CD4-positive, alpha-beta T cell treated with Interleukin-15 for 1 hour (primary cell): ENCODE data around the gene ZNF629.

ENCODE experiments used
- DNase-seq: peaks from one replicate; pipeline ENCODE4 v3.0.0-alpha.2; 2020

Gene ZNF629

GRCh38 chr16:30766206-30766932 lies 20.6 kb downstream of the ZNF629 start:
- DNase-seq: no peak

DNA sequence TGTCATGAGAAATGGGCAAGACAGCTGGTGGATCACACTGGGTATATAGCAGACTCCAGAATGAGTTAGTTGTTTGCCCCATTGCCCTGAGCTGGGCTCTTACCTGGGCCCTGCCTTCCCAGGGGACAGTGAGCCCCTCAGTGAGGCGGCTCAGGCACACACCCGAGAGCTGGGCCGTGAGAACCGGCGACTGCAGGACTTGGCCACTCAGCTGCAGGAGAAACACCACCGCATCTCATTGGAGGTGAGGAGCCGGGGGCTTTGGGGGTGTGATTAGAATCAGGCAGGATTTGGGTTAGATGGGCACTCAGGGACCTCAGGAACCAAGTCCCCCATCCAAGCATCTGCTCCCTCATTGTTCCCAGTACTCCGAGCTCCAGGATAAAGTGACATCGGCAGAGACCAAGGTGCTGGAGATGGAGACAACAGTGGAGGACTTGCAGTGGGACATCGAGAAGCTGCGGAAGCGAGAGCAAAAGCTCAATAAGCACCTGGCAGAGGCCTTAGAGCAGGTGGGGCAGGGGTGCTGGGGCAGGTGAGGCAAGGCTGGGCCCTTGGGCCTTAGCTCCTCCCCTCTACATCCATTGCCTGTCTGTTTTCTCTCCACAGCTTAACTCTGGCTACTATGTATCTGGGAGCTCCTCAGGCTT lies 22.1 kb downstream of the ZNF629 start:
- no peak for DNase-seq

DNA sequence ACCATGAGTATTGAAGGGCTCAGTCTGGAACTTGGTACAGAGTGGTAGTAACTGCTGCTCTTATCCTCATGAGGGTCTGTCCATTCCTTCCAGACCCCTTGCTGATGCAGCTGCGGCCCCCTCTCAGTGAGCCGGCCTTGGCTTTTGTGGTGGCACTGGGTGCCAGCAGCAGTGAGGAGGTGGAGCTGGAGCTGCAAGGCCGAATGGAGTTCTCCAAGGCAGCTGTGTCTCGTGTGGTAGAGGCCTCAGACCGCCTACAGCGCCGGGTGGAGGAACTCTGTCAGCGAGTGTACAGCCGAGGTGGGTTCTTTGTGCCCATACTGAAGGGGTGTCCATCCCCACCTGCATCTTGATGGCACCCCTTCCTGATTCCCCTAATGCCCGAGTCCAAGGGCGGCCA lies 22.9 kb downstream of the ZNF629 start:
- no peak for DNase-seq

GRCh38 chr16:30762991-30763725 lies 23.8 kb downstream of the ZNF629 start:
- DNase-seq: no peak

DNA sequence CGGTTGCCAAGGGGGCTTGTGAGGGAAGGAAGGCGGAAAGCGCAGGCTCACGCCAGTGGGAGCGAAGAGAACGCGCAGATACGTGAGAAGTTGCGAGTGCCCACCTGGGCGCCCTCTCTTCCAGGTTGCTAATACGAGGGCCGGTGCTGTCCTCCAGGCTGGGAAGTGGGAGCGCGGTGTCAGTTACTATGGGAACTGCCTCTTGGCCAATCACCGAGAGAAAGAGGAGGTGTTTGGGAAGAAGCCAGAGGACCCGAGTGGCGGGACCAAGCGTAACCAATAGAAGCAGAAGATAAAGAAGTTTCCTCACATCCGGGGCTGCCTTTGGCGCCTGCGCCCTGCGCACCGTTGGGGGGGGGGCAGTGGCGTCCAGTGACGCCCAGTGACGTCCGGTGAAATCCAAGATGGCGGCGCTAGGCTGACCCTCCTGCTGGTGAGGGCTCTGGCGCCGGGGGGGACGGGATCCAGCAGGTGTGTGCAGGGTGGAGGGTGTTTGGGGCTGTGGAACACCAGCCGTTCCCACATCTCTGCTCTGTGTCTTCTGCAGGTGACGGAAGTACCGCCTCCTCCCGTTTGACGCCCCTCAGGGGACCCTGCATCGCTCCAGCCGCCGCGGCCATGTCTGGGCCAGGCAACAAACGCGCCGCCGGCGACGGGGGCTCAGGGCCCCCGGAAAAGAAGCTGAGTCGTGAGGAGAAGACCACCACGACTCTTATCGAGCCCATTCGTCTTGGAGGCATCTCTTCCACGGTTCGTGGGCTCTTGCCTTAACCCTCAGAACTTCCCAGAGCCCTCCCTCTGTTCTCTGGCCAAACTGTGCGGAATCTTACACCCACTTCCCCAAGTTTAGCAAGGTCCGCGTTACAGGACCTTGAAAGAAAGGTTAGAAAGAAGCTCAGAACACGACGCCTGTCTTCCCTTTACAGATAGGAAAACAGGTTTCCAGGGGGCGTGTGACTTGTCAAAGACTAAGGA lies 24.8 kb downstream of the ZNF629 start, which contains the start of the genes CFAP119 and RNF40:
Gene CFAP119 (minus strand): TSS at position 135 of the 975 bp plus-strand sequence. CDS start 314 bp downstream, outside the sequence.
Gene RNF40 (plus strand): TSS at position 395 of the 975 bp plus-strand sequence. CDS start 224 bp downstream, at position 619.
- peak; percentile 93 for DNase-seq

GRCh38 chr16:30761427-30761927 lies 25.5 kb downstream of the ZNF629 start:
- DNase-seq: peak; percentile 36

DNA sequence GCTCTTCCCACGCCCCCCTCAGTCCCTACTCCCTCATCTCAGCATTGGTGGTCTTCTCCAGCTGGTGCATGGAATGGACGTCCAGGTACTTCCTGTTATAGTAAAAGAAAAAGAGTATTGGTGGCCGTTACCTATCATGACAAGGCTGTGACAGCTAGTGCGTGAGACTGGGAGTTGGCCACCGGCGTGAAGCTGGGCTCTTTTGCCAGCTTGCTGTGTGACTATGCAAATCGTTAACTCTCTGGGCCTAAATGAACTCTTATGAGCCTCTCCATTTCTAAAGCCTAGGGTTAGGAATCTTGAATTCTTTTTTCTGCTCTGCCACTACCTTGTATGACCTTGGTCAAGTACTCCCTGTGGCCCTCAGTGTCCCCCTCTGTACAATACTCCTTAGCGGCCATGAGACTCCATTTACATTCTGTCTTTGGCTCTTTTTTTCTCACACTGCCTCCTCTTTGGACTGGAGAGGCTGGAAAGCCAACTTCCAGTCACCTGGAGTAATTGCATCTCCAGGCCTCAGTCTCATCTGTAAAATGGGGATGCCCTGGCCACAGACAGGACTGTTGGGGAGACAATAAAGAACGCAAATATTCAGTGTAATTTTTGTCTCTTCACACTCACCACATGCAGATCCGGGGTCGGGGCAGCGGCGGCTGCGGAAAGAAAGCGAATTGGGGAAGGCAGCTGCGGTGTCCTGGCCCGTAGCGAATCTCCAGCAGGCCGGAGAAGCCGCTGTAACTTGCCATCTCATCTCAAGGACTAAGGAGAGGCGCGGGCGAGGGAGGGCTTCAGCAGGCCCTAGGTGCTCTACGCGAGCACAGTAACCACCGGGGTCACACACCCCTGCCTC lies 26.2 kb downstream of the ZNF629 start:
- DNase-seq: no peak

DNA sequence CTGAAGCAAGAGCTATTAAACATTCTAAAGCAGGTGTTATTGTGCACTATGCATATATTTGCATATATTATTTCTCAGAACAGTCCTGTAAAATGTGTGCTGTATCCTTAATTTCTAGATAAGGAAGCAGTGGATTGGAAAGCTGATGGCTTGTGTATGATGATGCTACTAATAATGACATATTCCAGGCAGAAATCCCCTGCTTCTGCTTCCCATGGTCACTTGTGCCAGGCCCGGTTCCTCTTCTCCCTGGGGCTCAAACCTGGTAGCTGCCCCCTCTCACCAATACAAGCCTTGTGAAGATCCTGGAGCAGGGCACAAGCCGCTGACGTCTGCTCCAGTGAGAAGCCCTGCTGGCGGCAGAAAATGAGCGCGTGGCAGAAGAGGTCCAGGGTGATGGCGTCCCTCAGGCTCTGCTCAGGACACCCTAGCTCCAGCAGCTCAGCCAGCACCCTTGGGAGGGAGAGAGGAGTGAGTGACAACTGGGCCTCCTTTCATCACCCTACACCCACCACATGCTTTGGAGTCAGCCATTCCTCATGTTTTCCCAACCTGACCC lies 26.9 kb downstream of the ZNF629 start:
- no peak for DNase-seq

DNA sequence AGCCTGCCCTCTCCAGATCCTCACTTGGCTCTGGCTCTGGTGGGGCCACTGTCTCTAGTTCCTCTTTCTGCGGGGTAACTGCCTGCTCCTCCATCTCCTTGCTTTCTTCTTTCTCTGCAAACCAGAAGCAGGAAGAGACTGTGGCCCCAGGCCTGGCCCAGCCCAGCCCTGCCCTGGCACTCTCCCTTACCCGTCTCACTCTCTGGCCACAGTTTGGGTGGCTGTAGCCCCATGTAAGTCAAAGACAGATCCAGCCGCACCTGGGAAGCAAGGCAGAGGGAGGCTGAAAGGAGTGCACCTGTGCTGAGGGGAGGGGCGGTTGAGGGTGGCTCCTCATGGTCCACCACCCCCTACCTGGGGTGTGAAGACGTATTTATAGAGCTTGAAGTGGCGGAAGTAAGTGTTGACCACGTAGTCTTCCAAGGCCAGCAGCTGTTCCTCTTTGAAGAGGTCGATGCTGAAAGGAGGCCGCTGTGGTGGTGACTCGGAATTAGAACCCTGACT lies 28.0 kb downstream of the ZNF629 start:
- DNase-seq: peak; percentile 33

DNA sequence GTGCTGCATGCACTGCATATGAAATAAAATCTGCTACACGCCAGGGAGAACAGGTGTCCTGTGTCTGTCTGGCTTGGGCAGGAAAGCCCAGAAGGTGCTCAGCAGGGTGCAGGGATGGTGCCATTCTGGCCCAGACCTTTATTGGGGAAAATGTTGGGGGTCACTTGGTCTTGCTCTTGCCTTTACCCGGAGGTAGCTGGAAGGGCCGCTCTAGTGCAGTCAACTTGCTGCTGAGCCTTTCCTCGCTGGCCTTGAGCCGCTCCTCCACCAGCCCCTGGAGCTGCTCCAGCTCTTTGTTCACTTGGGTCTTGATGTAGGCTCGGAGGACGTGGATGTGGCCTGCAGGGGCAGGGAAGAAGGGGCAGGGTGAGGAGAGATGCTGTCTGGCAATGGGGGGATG lies 29.7 kb downstream of the ZNF629 start:
- no peak for DNase-seq

DNA sequence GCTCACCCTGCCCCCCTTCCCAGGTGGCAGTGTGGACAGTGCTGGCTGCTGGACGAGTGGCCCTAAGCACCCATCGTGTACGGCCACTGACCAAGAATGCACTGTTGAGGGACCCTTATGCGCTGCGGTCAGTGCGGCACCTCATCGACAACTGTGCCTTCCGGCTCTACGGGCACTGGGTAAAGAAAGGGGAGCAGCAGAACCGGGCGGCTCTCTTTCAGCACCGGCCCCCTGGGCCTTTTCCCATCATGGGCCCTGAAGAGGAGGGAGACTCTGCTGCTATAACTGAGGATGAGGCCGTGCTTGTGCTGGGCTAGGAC lies 30.3 kb downstream of the ZNF629 start:
- no peak for DNase-seq

DNA sequence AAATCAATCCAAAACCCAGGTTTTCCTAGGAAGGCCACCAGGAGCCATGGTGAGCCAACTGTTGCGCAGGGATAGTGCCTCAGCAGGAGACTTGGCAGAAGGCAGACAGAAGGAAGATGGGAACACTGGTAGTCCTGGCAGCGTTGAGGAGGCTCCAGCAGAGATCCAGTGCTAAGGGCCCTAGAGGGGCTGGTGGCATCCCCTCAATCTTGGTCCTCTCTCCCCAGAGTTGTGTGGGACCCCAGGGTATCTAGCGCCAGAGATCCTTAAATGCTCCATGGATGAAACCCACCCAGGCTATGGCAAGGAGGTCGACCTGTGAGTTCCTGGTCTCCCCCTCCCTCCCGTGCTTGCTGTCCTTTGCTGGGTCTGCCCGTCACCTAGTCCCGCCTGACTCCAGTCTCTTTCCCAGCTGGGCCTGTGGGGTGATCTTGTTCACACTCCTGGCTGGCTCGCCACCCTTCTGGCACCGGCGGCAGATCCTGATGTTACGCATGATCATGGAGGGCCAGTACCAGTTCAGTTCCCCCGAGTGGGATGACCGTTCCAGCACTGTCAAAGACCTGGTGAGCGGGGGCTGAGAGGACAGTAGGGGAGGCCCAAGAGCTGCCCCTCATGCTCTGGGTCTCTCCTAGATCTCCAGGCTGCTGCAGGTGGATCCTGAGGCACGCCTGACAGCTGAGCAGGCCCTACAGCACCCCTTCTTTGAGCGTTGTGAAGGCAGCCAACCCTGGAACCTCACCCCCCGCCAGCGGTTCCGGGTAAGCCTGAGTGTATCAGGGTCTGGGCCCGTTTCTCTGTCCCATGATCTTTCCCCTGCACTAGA lies 30.8 kb downstream of the ZNF629 start:
- DNase-seq: no peak

DNA sequence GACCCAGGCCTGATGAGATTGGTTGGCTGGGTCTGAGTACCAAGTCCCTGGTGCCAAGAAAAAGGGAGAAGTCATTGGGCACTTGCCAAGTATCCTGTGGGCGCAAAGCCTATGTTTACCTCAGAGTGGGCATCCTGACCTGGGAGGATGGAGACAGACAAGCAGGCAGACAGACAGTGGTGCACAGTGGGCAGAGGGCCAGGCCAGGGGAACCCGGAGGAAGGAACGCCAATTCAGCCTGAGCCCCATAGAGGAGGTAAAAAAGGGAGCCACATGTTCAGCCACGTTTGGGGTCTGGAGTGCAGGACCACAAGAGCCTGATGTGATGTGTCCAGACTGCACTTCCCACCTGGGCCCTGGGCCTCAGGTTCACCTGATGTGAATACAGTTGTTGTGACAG lies 33.4 kb downstream of the ZNF629 start:
- no peak for DNase-seq

DNA sequence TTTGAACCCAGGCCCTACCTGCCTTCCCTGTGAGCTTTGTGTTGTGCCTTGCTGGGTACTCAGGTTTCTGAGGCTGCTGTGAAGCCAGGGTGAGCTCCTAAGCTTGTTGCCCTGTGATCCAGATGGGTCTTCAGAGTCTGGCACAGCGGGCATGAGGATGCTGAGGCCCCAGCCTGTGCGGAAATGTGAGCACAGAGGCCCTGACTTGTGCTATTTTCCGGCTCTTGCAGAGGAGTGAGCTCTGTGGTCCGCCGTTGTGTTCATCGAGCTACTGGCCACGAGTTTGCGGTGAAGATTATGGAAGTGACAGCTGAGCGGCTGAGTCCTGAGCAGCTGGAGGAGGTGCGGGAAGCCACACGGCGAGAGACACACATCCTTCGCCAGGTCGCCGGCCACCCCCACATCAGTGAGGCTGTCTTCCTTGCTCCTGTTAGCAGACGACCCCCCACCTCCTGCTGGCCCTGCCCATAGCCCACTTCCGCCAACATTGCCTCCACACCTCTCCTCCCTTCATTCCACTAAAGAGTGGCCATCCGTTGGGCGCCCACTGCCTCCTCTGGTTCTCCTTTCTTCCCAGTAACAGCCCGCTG lies 36.0 kb downstream of the ZNF629 start:
- DNase-seq: no peak

DNA sequence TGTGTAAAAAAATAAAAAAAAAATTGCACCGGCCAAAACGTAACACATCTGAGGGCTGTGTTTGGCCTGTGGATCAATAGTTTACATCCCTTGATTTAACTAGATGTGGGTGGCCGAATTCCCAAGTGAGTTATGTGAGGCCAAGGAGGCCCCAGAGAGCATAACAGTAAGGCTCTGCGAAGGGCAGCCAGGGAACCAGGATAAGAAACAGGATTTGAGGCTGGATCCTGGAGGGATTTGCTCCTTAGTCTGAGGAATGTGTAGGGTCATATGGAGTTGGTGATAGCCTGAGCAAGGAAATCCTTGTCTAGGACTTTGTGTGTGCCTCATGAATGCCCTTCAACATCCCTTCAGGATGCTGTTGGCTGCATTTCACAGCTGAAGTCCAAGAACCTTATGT lies 36.8 kb downstream of the ZNF629 start:
- no peak for DNase-seq

DNA sequence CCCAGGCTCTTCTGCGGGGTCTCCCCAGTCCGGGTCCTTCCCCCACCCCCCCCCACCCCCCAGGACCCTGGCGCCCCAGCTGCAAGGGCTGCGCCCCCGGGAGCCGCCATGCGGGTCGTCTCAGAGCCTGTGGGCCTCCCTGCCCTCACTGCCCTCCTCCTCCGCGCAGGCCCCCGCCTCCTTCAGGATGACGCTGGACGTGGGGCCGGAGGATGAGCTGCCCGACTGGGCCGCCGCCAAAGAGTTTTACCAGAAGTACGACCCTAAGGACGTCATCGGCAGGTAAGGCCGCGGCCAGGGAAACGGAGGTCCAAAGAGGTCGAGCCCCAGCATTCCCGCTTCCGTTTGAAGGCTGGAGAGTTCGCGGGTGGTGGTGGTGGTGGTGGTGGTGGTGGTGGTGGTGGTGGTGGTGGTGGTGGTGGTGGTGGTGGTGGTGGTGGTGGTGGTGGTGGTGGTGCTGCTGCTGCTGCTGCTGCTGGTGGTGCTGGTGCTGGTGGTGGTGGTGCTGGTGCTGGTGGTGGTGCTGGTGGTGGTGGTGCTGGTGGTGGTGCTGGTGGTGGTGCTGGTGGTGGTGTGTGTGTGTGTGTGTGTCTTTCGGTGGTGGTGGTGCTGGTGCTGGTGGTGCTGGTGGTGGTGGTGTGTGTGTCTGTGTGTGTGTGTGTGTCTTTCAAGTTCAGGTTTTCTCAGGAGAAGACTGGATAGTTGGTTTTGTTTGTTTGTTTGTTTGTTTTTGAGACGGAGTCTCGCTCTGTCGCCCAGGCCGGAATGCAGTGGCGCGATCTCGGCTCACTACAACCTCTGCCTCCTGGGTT lies 38.2 kb downstream of the ZNF629 start:
- DNase-seq: no peak

DNA sequence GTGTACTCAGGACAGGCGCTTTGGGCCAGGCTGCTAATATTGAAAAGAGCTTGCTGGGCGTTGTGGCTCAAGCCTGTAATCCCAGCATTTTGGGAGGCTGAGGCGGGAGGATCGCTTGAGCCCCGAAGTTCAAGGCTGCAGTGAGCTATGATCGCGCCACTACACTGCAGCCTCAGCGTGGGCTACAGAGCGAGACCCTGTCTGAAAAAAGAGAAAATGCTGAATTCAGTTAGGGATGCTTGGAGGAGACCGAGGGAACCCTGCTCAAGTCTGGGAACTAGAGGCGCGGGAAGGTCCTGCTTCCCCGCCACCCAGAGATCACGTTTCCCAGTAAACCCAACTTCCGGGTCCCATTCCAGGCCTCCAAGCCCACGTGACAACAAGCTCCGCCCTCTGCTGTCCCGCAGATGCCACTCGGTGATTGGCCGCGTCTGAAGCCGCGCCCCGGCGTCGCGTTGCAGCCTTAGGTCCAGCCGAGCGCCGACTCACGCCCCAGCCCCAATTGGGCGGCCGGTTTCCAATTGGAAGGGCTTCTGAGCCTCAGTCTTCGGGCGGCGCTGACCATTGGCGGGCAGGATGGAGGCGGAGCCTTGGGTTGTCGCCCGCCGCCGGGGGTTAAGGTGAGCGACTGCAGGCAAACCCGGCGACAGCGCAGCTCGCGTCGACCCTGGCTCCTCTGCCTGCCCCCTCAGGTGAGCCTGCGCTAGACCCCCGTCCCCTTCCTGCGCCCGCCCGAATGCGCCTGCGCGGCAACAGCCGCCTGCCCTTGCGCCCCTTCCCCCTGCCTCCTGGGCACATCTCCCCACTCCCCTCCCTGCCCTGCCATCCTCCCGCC lies 39.0 kb downstream of the ZNF629 start, which contains the start of gene PHKG2:
Gene PHKG2 (plus strand): TSS at position 627 of the 835 bp plus-strand sequence. CDS start 396 bp downstream, outside the sequence.
- peak; percentile 97 for DNase-seq

DNA sequence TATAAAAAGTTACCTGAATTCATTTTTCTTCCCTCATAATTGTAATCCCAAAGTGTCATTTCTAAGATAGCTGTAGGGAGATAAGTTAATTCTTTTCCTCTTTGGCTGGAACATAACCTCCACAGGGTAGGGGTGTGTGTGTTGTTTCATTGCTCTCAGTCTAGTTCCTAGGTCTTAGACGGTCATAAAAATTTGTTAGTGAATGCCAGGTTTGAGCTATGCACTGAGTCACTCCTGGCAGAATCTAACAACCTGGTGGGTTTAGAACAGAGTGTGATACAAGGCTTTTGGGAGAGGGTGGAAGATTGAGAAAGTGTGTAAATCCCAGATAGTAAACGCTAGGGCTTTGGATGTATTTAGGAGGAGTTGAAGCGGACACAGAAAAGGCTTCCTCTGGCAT lies 39.7 kb downstream of the ZNF629 start:
- no peak for DNase-seq
